ENCODE measurements around the gene WDPCP. TPM values are rescaled to one million over a fixed set of nuclear protein-coding genes. Genes with fewer than 3 reads are reported as not detected.

Gene WDPCP
- total and polyA plus RNA-seq, 2 of the 4 experiments (the other 2 are of a cell fraction) = 2.2 to 10.2 TPM

GRCh38 chr2:63096491-63096890 lies 491.8 kb downstream of the WDPCP start:
- Histone ChIP-seq H3K79me1 (ENCODE audit: low read depth in 1 of 2, low read length in 2 of 2) (no peaks in the 10 kb centered on the region), H2AK9ac (replicated peaks; ENCODE audit: low read depth, low read length, poor library complexity) (no peak overlapping the region), H3K14ac (replicated peaks; ENCODE audit: low read depth, low read length) (no peak overlapping the region), H3K4me1 (ENCODE audit: control insufficient read depth, insufficient read depth, low read length) (no peaks in the 10 kb centered on the region), H3K4me3 (ENCODE audit: insufficient read depth, low read depth, low read length) (no peak overlapping the region), H3K4me2 (ENCODE audit: low read depth, low read length) (no peak overlapping the region), H3K23ac (ENCODE audit: low read depth, low read length) (no peak overlapping the region), H3K27me3 (ENCODE audit: control insufficient read depth, insufficient read depth, low read length) (0 out of 2 replicates have a peak, but pooled peaks cover 1% of the 10 kb centered on the region), H3K9me1 (ENCODE audit: insufficient read depth, low read length) (no peaks in the 10 kb centered on the region), H2AK5ac (ENCODE audit: low read depth, low read length) (no peak overlapping the region), H4K5ac (ENCODE audit: low read depth, low read length) (no peak overlapping the region), H3K36me3 (ENCODE audit: control insufficient read depth, insufficient read depth, low read length) (no peaks in the 10 kb centered on the region), H4K8ac (ENCODE audit: low read depth in 2 of 2, low read length in 2 of 2) (no peak overlapping the region), H3K9ac (ENCODE audit: low read depth, low read length) (no peak overlapping the region), H2AFZ (replicated peaks; ENCODE audit: low read length, poor library complexity) (no peak overlapping the region), H4K20me1 (ENCODE audit: insufficient read depth, low read length) (no peaks in the 10 kb centered on the region), H3K27ac (ENCODE audit: insufficient read depth, low read length) (no peak overlapping the region), H2BK5ac (ENCODE audit: low read depth, low read length, poor library complexity, severe bottlenecking) (no peak overlapping the region), H2BK15ac (ENCODE audit: low read depth, low read length) (no peak overlapping the region), H3K56ac (ENCODE audit: extremely low read depth, insufficient read depth, low read length) (no peak overlapping the region), H3K18ac (ENCODE audit: low read depth, low read length) (no peak overlapping the region), H4K91ac (ENCODE audit: insufficient read depth, low read depth, low read length) (no peak overlapping the region), H2BK20ac (ENCODE audit: low read depth, low read length) (no peak overlapping the region), H3K4ac (ENCODE audit: low read depth, low read length) (no peak overlapping the region), H3K9me3 (ENCODE audit: control insufficient read depth, insufficient read depth, low read length) (no peaks in the 10 kb centered on the region), H2BK120ac (ENCODE audit: low read depth, low read length) (no peak overlapping the region)
- dilution Hi-C loops (cut with HindIII; ENCODE audit: low sequenced_read_pairs, unreplicated experiment) = no loop called here
- CTCF ChIA-PET = no interaction called here
- BruUV-seq (replicated peaks) = no TSS peak
- DNase-seq (no peak), ATAC-seq (ENCODE audit: low read depth) (no peak)
- in situ Hi-C loops (cut with MboI; ENCODE audit: low sequenced_read_pairs) = no loop called here
- POLR2A ChIA-PET (ENCODE audit: unreplicated experiment) = no interaction called here
- no CpG with 5 or more reads among the region's 1 CpG for WGBS, 2 experiments (ENCODE audit: extremely low coverage in 2 of 2, insufficient read length in 1 of 2)
- intact Hi-C loops (cut with micrococcal nuclease) = no loop called here
- no peak for TF ChIP-seq RAD21 (IDR thresholded peaks at IDR 0.05; ENCODE audit: low read length)
- no peak for TF ChIP-seq NFE2L2 (IDR thresholded peaks at IDR 0.05; ENCODE audit: low read depth, low read length)
- no peak for TF ChIP-seq FOS (IDR thresholded peaks at IDR 0.05; ENCODE audit: low read depth, low read length)
- TF ChIP-seq MAFK (IDR thresholded peaks at IDR 0.05; ENCODE audit: low read depth, low read length) = no peak
- no peak for TF ChIP-seq MAZ (IDR thresholded peaks at IDR 0.05; ENCODE audit: borderline replicate concordance, low read depth, low read length)
- no peak for TF ChIP-seq SMC3 (IDR thresholded peaks at IDR 0.05; ENCODE audit: low read depth, low read length)
- TF ChIP-seq POLR2A (IDR thresholded peaks at IDR 0.05; ENCODE audit: low read depth, low read length) = no peak

All from IMR-90 (cell line).